ENCODE data around the gene CNGB1.

The CNGB1 gene

GRCh38 chr16:57893559-57894389 is 77.2 kb downstream of the CNGB1 start:
- Histone ChIP-seq H3K4me2 (ENCODE audit: insufficient read depth, low read length) (no peak overlapping the region), H3K36me3 (ENCODE audit: insufficient read depth, low read length) (no peaks in the 10 kb centered on the region), H3K9ac (ENCODE audit: low read depth, low read length) (no peak overlapping the region), H4K20me1 (ENCODE audit: insufficient read depth, low read length) (0 out of 2 replicates have a peak, but pooled peaks cover 1% of the 10 kb centered on the region), H3K4me3 (ENCODE audit: low read depth in 1 of 2, low read length in 2 of 2) (no peak overlapping the region), H3K79me2 (ENCODE audit: insufficient read depth, low read length) (no peaks in the 10 kb centered on the region), H3K27ac (ENCODE audit: low read length) (no peak overlapping the region), H2AFZ (ENCODE audit: low read depth, low read length) (no peak overlapping the region), H3K27me3 (ENCODE audit: insufficient read depth, low read length, poor library complexity) (peaks cover 7% of the 10 kb centered on the region), H3K9me3 (ENCODE audit: insufficient read depth, low read length, severe bottlenecking) (no peaks in the 10 kb centered on the region), H3K4me1 (ENCODE audit: insufficient read depth, low read length) (no peaks in the 10 kb centered on the region)
- no peak for TF ChIP-seq CTCF (IDR thresholded peaks at IDR 0.05; ENCODE audit: borderline replicate concordance, extremely low read depth, low read length, poor library complexity, severe bottlenecking)
- TF ChIP-seq EZH2 (IDR thresholded peaks at IDR 0.05; ENCODE audit: borderline replicate concordance, low read depth, low read length, severe bottlenecking) = no peak
- ATAC-seq (ENCODE audit: insufficient read depth, low read depth) (no peak), DNase-seq (no peak)

- no peak for TF ChIP-seq CTCF (IDR thresholded peaks at IDR 0.05; ENCODE audit: borderline replicate concordance, extremely low read depth, low read length, poor library complexity, severe bottlenecking)
- TF ChIP-seq EZH2 (IDR thresholded peaks at IDR 0.05; ENCODE audit: borderline replicate concordance, low read depth, low read length, severe bottlenecking) = no peak
- Histone ChIP-seq H3K79me2 (ENCODE audit: insufficient read depth, low read length) (no peaks in the 10 kb centered on the region), H4K20me1 (ENCODE audit: insufficient read depth, low read length) (no peaks in the 10 kb centered on the region), H3K9ac (ENCODE audit: low read depth, low read length) (no peak overlapping the region), H3K36me3 (ENCODE audit: insufficient read depth, low read length) (no peaks in the 10 kb centered on the region), H3K27me3 (ENCODE audit: insufficient read depth, low read length, poor library complexity) (peaks cover 9% of the 10 kb centered on the region), H3K9me3 (ENCODE audit: insufficient read depth, low read length, severe bottlenecking) (no peaks in the 10 kb centered on the region), H3K4me1 (ENCODE audit: insufficient read depth, low read length) (no peaks in the 10 kb centered on the region), H3K27ac (ENCODE audit: low read length) (no peak overlapping the region), H3K4me3 (ENCODE audit: low read depth in 1 of 2, low read length in 2 of 2) (no peak overlapping the region), H3K4me2 (ENCODE audit: insufficient read depth, low read length) (no peak overlapping the region), H2AFZ (ENCODE audit: low read depth, low read length) (no peak overlapping the region)
- ATAC-seq (ENCODE audit: insufficient read depth, low read depth) (no peak), DNase-seq (no peak)
Measured at GRCh38 chr16:57893217-57893558, 77.7 kb downstream of the CNGB1 start.

GRCh38 chr16:57892447-57893096 is 78.4 kb downstream of the CNGB1 start:
- Histone ChIP-seq H3K27ac (ENCODE audit: low read length) (no peak overlapping the region), H3K4me3 (ENCODE audit: low read depth in 1 of 2, low read length in 2 of 2) (no peak overlapping the region), H3K4me1 (ENCODE audit: insufficient read depth, low read length) (no peaks in the 10 kb centered on the region), H3K9ac (ENCODE audit: low read depth, low read length) (no peak overlapping the region), H3K4me2 (ENCODE audit: insufficient read depth, low read length) (no peak overlapping the region), H3K27me3 (ENCODE audit: insufficient read depth, low read length, poor library complexity) (peaks cover 12% of the 10 kb centered on the region), H3K36me3 (ENCODE audit: insufficient read depth, low read length) (no peaks in the 10 kb centered on the region), H2AFZ (ENCODE audit: low read depth, low read length) (no peak overlapping the region), H3K79me2 (ENCODE audit: insufficient read depth, low read length) (no peaks in the 10 kb centered on the region), H3K9me3 (ENCODE audit: insufficient read depth, low read length, severe bottlenecking) (no peaks in the 10 kb centered on the region), H4K20me1 (ENCODE audit: insufficient read depth, low read length) (no peaks in the 10 kb centered on the region)
- no peak for DNase-seq
- TF ChIP-seq CTCF (IDR thresholded peaks at IDR 0.05; ENCODE audit: borderline replicate concordance, extremely low read depth, low read length, poor library complexity, severe bottlenecking) (no peak), EZH2 (IDR thresholded peaks at IDR 0.05; ENCODE audit: borderline replicate concordance, low read depth, low read length, severe bottlenecking) (no peak)
- ATAC-seq (ENCODE audit: insufficient read depth, low read depth) = no peak

Data from DND-41 (cell line).